ENCODE measurements around the gene A4GNT.
A peak's percentile ranks its signal among the peaks of the same experiment; 100 is the strongest.
"Not testable (repeated sequence)": the region's sequence is repeated elsewhere in the genome, so short reads cannot be mapped to it uniquely, and the experiment has no call there.

The A4GNT gene

GRCh38 chr3:138092023-138092422 is 40.2 kb downstream of the A4GNT start:
- no peak overlapping the region for H3K27ac ChIP-seq (ENCODE audit: low read length)
- H3K27me3 ChIP-seq (ENCODE audit: insufficient read depth, low read length), result no peaks in the 10 kb centered on the region

GRCh38 chr3:138089091-138089490 is 43.1 kb downstream of the A4GNT start:
- Histone ChIP-seq H3K4me3 (ENCODE audit: low read length) (no peak overlapping the region), H3K27ac (ENCODE audit: low read length) (no peak overlapping the region), H3K4me1 (ENCODE audit: insufficient read depth, low read length) (peaks cover 5% of the 10 kb centered on the region; the same call in 1 of the 2 replicates), H3K36me3 (ENCODE audit: insufficient read depth, low read depth, low read length) (peaks cover 50% of the 10 kb centered on the region), H3K9me3 (ENCODE audit: insufficient read depth, low read depth, low read length) (peaks cover 3% of the 10 kb centered on the region; the same call in 1 of the 2 replicates), H3K27me3 (ENCODE audit: insufficient read depth, low read length) (no peaks in the 10 kb centered on the region), H3K9ac (ENCODE audit: low read depth, low read length) (no peak overlapping the region)

More at GRCh38 chr3:138092023-138092422, 40.2 kb downstream of the A4GNT start:
- Histone ChIP-seq H3K4me3 (ENCODE audit: low read length) (no peak overlapping the region), H3K4me1 (ENCODE audit: insufficient read depth, low read length) (peaks cover 5% of the 10 kb centered on the region; the same call in 1 of the 2 replicates), H3K9ac (ENCODE audit: low read depth, low read length) (no peak overlapping the region), H3K36me3 (ENCODE audit: insufficient read depth, low read depth, low read length) (peaks cover 52% of the 10 kb centered on the region; the same call in 1 of the 2 replicates), H3K9me3 (ENCODE audit: insufficient read depth, low read depth, low read length) (peaks cover 3% of the 10 kb centered on the region; the same call in 1 of the 2 replicates)

- H3K9me3 ChIP-seq (ENCODE audit: insufficient read depth, low read depth, low read length); H3K27ac ChIP-seq (ENCODE audit: low read length); H3K4me1 ChIP-seq (ENCODE audit: insufficient read depth, low read length); H3K4me3 ChIP-seq (ENCODE audit: low read length); H3K27me3 ChIP-seq (ENCODE audit: insufficient read depth, low read length); H3K9ac ChIP-seq (ENCODE audit: low read depth, low read length): not testable (repeated sequence)
- peaks cover 54% of the 10 kb centered on the region for H3K36me3 ChIP-seq (ENCODE audit: insufficient read depth, low read depth, low read length)
Measured at GRCh38 chr3:138085745-138086144, 46.4 kb downstream of the A4GNT start.

GRCh38 chr3:138084196-138084595 is 48.0 kb downstream of the A4GNT start:
- Histone ChIP-seq H3K4me1 (ENCODE audit: insufficient read depth, low read length) (no peaks in the 10 kb centered on the region; the same call in 1 of the 2 replicates), H3K9me3 (ENCODE audit: insufficient read depth, low read depth, low read length) (no peaks in the 10 kb centered on the region), H3K27me3 (ENCODE audit: insufficient read depth, low read length) (no peaks in the 10 kb centered on the region), H3K27ac (ENCODE audit: low read length) (no peak overlapping the region), H3K4me3 (ENCODE audit: low read length) (no peak overlapping the region), H3K36me3 (ENCODE audit: insufficient read depth, low read depth, low read length) (peaks cover 64% of the 10 kb centered on the region), H3K9ac (ENCODE audit: low read depth, low read length) (no peak overlapping the region)

- no peaks in the 10 kb centered on the region for H3K27me3 ChIP-seq (ENCODE audit: insufficient read depth, low read length)
- no peak overlapping the region for H3K9ac ChIP-seq (ENCODE audit: low read depth, low read length)
- no peak overlapping the region for H3K4me3 ChIP-seq (ENCODE audit: low read length)
- peaks cover 63% of the 10 kb centered on the region for H3K36me3 ChIP-seq (ENCODE audit: insufficient read depth, low read depth, low read length)
- H3K9me3 ChIP-seq (ENCODE audit: insufficient read depth, low read depth, low read length), result no peaks in the 10 kb centered on the region
- H3K4me1 ChIP-seq (ENCODE audit: insufficient read depth, low read length), result no peaks in the 10 kb centered on the region; the same call in 1 of the 2 replicates
- H3K27ac ChIP-seq (ENCODE audit: low read length), result no peak overlapping the region
Measured at GRCh38 chr3:138082992-138083386, 49.2 kb downstream of the A4GNT start.

- H3K36me3 ChIP-seq (ENCODE audit: insufficient read depth, low read depth, low read length), result peaks cover 63% of the 10 kb centered on the region
- H3K4me3 ChIP-seq (ENCODE audit: low read length), result no peak overlapping the region
- H3K9ac ChIP-seq (ENCODE audit: low read depth, low read length), result 0 out of 2 replicates have a peak overlapping the region, but pooled peaks have one; percentile 11
- H3K9me3 ChIP-seq (ENCODE audit: insufficient read depth, low read depth, low read length), result no peaks in the 10 kb centered on the region
- no peaks in the 10 kb centered on the region for H3K27me3 ChIP-seq (ENCODE audit: insufficient read depth, low read length)
- H3K4me1 ChIP-seq (ENCODE audit: insufficient read depth, low read length), result no peaks in the 10 kb centered on the region; the same call in 1 of the 2 replicates
- H3K27ac ChIP-seq (ENCODE audit: low read length), result no peak overlapping the region
Measured at GRCh38 chr3:138082085-138082991, 49.9 kb downstream of the A4GNT start.

- Histone ChIP-seq H3K4me1 (ENCODE audit: insufficient read depth, low read length) (no peaks in the 10 kb centered on the region; the same call in 1 of the 2 replicates), H3K9ac (ENCODE audit: low read depth, low read length) (no peak overlapping the region), H3K9me3 (ENCODE audit: insufficient read depth, low read depth, low read length) (no peaks in the 10 kb centered on the region), H3K27ac (ENCODE audit: low read length) (no peak overlapping the region), H3K27me3 (ENCODE audit: insufficient read depth, low read length) (no peaks in the 10 kb centered on the region), H3K4me3 (ENCODE audit: low read length) (no peak overlapping the region), H3K36me3 (ENCODE audit: insufficient read depth, low read depth, low read length) (peaks cover 62% of the 10 kb centered on the region)
Measured at GRCh38 chr3:138081371-138082084, 50.7 kb downstream of the A4GNT start.

- Histone ChIP-seq H3K4me3 (ENCODE audit: low read length) (no peak overlapping the region), H3K27ac (ENCODE audit: low read length) (no peak overlapping the region), H3K27me3 (ENCODE audit: insufficient read depth, low read length) (no peaks in the 10 kb centered on the region), H3K4me1 (ENCODE audit: insufficient read depth, low read length) (no peaks in the 10 kb centered on the region; the same call in 1 of the 2 replicates), H3K9ac (ENCODE audit: low read depth, low read length) (no peak overlapping the region), H3K9me3 (ENCODE audit: insufficient read depth, low read depth, low read length) (no peaks in the 10 kb centered on the region), H3K36me3 (ENCODE audit: insufficient read depth, low read depth, low read length) (peaks cover 66% of the 10 kb centered on the region)
Measured at GRCh38 chr3:138079901-138080300, 52.3 kb downstream of the A4GNT start.

GRCh38 chr3:138078901-138079344 is 53.3 kb downstream of the A4GNT start:
- Histone ChIP-seq H3K27ac (ENCODE audit: low read length) (no peak overlapping the region), H3K36me3 (ENCODE audit: insufficient read depth, low read depth, low read length) (peaks cover 58% of the 10 kb centered on the region), H3K9ac (ENCODE audit: low read depth, low read length) (no peak overlapping the region), H3K9me3 (ENCODE audit: insufficient read depth, low read depth, low read length) (no peaks in the 10 kb centered on the region), H3K4me1 (ENCODE audit: insufficient read depth, low read length) (no peaks in the 10 kb centered on the region; the same call in 1 of the 2 replicates), H3K4me3 (ENCODE audit: low read length) (no peak overlapping the region), H3K27me3 (ENCODE audit: insufficient read depth, low read length) (no peaks in the 10 kb centered on the region)

- H3K4me3 ChIP-seq (ENCODE audit: low read length), result no peak overlapping the region
- no peak overlapping the region for H3K27ac ChIP-seq (ENCODE audit: low read length)
- H3K9me3 ChIP-seq (ENCODE audit: insufficient read depth, low read depth, low read length), result no peaks in the 10 kb centered on the region
- H3K4me1 ChIP-seq (ENCODE audit: insufficient read depth, low read length), result no peaks in the 10 kb centered on the region; the same call in 1 of the 2 replicates
- H3K36me3 ChIP-seq (ENCODE audit: insufficient read depth, low read depth, low read length), result peaks cover 50% of the 10 kb centered on the region
- H3K27me3 ChIP-seq (ENCODE audit: insufficient read depth, low read length), result no peaks in the 10 kb centered on the region
- H3K9ac ChIP-seq (ENCODE audit: low read depth, low read length), result no peak overlapping the region
Measured at GRCh38 chr3:138078096-138078495, 54.1 kb downstream of the A4GNT start.
